BJ (cell line): ENCODE data around the gene RBM43. TPM values are rescaled to one million over a fixed set of nuclear protein-coding genes. Genes with fewer than 3 reads are reported as not detected.

Source experiments
- CTCF ChIA-PET: fragments of 350-600 bp; formaldehyde crosslinking; extraction: SDS; loops from one replicate; lab custom pipeline; 2021; ENCODE audit warnings: antibody characterized with exemption, inconsistent platforms; lab: Yijun Ruan, JAX
- POLR2A ChIA-PET: fragments of 300-600 bp; sonication (Branson Sonifier 250); formaldehyde crosslinking; extraction: SDS; loops from one replicate; lab custom pipeline; 2021; ENCODE audit warnings: antibody characterized with exemption; lab: Charles Lee
- DNase-seq: peaks from one replicate; pipeline ENCODE4 v3.0.0-alpha.2; 2011; ENCODE audit warnings: low read depth
- H3K27me3 ChIP-seq: 2 replicates; pipeline ENCODE4 v1.6.0; 2011; ENCODE audit warnings: low read length; ENCODE audit not compliant: control insufficient read depth, insufficient read depth
- H3K36me3 ChIP-seq: 2 replicates; pipeline ENCODE4 v1.5.1; 2011; ENCODE audit warnings: low read length; ENCODE audit not compliant: control insufficient read depth, insufficient read depth
- H3K4me3 ChIP-seq: 2 replicates; pipeline ENCODE4 v1.5.1; 2011; ENCODE audit warnings: low read depth, mild to moderate bottlenecking, control low read depth, low read length
- CTCF ChIP-seq: IDR thresholded peaks from 2 replicates; pipeline ENCODE4 v1.5.1; 2011; ENCODE audit warnings: low read depth, mild to moderate bottlenecking, control low read depth, inconsistent platforms, low read length, moderate library complexity; ENCODE audit not compliant: insufficient read depth
- polyA plus RNA-seq: library from polyadenylated mRNA; depleted of rRNA; stranded (reverse); fragments of >200 nt; gene quantifications from 2 replicates; pipeline ENCODE4 v1.2.3, GENCODE V29; 2011

The RBM43 gene
- polyA plus RNA-seq, 1 experiment, result 3.7 TPM

- TF ChIP-seq CTCF, result no peak
- POLR2A ChIA-PET, result no interaction called here
- CTCF ChIA-PET, result no interaction called here
- no peak for DNase-seq
- Histone ChIP-seq H3K36me3 (no peaks in the 10 kb centered on the region), H3K27me3 (no peaks in the 10 kb centered on the region), H3K4me3 (no peak overlapping the region)
Observed at GRCh38 chr2:151269798-151270568, 8.3 kb upstream of the RBM43 start.

DNA sequence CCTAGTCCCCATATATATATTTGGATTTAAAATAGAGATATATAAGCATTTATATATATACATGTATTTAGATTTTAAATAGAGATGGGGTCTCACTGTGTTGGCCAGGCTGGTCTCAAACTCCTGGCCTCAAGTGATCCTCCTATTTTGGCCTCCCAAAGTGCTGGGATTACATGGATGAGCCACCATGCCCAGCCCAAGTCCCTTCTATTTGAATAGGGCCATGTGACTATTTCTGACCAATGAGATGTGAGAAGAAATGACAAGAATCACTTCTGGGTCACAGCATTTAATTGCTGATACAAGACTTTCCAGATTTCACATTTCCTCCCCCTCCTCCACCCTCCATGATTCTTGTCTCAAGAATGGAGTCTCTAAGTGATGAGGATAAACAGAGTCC, 6.4 kb upstream of the RBM43 start:
- Histone ChIP-seq H3K27me3 (no peaks in the 10 kb centered on the region), H3K4me3 (no peak overlapping the region), H3K36me3 (no peaks in the 10 kb centered on the region)
- no peak for DNase-seq
- ChIA-PET POLR2A (no interaction called here), CTCF (no interaction called here)
- no peak for TF ChIP-seq CTCF

DNA sequence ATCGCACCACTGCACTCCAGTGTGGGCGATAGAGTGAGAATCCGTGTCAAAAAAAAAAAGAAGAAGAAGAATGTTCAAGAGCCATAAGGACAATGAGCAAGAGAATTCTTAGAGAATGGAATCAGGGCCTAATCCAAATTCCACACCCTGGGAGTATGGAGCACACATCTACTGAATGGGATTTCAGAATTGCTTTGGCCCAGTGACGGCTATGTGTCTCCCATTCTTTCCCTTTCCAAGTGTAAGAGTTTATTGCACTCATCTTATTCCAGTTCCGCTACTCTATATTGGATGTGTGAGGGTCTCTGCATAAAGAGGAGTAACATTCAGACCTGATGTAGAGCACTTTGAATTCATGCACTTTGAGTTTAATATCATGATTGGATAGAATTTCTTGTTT, 5.9 kb upstream of the RBM43 start:
- DNase-seq, result no peak
- no peaks in the 10 kb centered on the region for H3K36me3 ChIP-seq
- no peak for TF ChIP-seq CTCF
- POLR2A ChIA-PET, result no interaction called here
- CTCF ChIA-PET, result no interaction called here
- no peaks in the 10 kb centered on the region for H3K27me3 ChIP-seq
- no peak overlapping the region for H3K4me3 ChIP-seq

- no peaks in the 10 kb centered on the region for H3K27me3 ChIP-seq
- POLR2A ChIA-PET, result no interaction called here
- no peaks in the 10 kb centered on the region for H3K36me3 ChIP-seq
- DNase-seq, result no peak
- TF ChIP-seq CTCF, result no peak
- CTCF ChIA-PET, result interaction anchor here (0.7 to 1.0 kb wide), 3 partner anchors 11 to 1370 kb away, joined by 3 to 4 read pairs (median 3); no protein-coding TSS in a partner anchor
- no peak overlapping the region for H3K4me3 ChIP-seq
Observed at GRCh38 chr2:151265991-151266390, 4.3 kb upstream of the RBM43 start.

DNA sequence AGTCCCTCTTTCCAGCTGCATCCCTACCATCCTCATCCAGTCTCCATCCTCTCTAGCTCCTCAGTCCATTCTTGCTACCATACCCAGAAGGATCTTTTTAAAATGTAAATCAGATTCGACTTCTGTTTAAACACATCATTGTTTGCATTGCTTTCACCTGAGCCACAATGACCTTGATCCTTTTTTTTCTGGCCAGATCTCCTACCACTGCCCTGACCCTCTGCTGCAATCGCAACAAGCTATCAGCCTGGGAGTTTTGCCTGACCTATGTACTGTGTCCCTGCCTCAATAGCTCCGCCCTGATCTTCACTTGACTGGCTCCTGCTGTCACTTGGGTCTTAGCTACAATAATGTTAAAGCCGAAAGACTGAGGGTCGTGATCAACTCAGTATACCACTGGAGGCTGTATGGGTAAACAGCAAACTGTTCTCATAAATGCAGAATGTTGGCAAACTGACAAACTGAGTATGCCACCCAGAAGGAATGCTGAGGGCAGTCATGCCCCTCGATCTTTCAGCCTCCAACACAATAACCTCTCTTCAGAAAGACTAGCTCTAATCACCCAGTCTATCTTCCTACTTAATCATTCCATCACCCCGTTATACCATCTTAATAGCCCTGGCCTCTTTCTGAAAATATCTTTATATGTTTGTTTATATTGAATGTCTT, 2.6 kb upstream of the RBM43 start:
- Histone ChIP-seq H3K36me3 (no peaks in the 10 kb centered on the region), H3K4me3 (no peak overlapping the region), H3K27me3 (no peaks in the 10 kb centered on the region)
- TF ChIP-seq CTCF, result no peak
- POLR2A ChIA-PET, result no interaction called here
- CTCF ChIA-PET, result interaction anchor here (0.5 to 1.4 kb wide), 2 partner anchors 25 to 894 kb away, joined by 3 to 4 read pairs; no protein-coding TSS in a partner anchor
- no peak for DNase-seq
